Central memory CD8-positive, alpha-beta T cell (primary cell): ENCODE results near the gene AP5B1.
A peak's percentile ranks its signal among the peaks of the same experiment; 100 is the strongest.

ENCODE experiments used
- ATAC-seq: fragments of 150-1000 bp; cut with Tn5 transposase; replicated peaks from 2 replicates; pipeline ENCODE4 v1.10.0; 2022; ENCODE audit warnings: mild to moderate bottlenecking, moderate FRiP score, moderate number of reproducible peaks; ENCODE audit not compliant: poor library complexity, severe bottlenecking; ENCODE audit errors: extremely low read depth
- DNase-seq, 2 donors: peaks; one replicate each; pipeline ENCODE4 v3.0.0; 2021; ENCODE audit warnings: low spot score in 2 of 2
- H3K27ac Mint-ChIP-seq: one replicate; pipeline ENCODE4 v1.8.0; 2022; ENCODE audit warnings: low read depth, mild to moderate bottlenecking, moderate library complexity, mixed read lengths
- H3K27me3 Mint-ChIP-seq: one replicate; pipeline ENCODE4 v1.8.0; 2022; ENCODE audit warnings: mixed read lengths
- H3K36me3 Mint-ChIP-seq: one replicate; pipeline ENCODE4 v1.8.0; 2022; ENCODE audit warnings: mild to moderate bottlenecking, moderate library complexity, mixed read lengths; ENCODE audit not compliant: insufficient read depth
- H3K4me1 Mint-ChIP-seq: one replicate; pipeline ENCODE4 v1.8.0; 2022; ENCODE audit warnings: mixed read lengths
- H3K4me3 Mint-ChIP-seq: one replicate; pipeline ENCODE4 v1.8.0; 2022; ENCODE audit warnings: mild to moderate bottlenecking, moderate library complexity, mixed read lengths
- H3K9me3 Mint-ChIP-seq: one replicate; pipeline ENCODE4 v1.8.0; 2022; ENCODE audit warnings: mixed read lengths

Gene AP5B1

DNA sequence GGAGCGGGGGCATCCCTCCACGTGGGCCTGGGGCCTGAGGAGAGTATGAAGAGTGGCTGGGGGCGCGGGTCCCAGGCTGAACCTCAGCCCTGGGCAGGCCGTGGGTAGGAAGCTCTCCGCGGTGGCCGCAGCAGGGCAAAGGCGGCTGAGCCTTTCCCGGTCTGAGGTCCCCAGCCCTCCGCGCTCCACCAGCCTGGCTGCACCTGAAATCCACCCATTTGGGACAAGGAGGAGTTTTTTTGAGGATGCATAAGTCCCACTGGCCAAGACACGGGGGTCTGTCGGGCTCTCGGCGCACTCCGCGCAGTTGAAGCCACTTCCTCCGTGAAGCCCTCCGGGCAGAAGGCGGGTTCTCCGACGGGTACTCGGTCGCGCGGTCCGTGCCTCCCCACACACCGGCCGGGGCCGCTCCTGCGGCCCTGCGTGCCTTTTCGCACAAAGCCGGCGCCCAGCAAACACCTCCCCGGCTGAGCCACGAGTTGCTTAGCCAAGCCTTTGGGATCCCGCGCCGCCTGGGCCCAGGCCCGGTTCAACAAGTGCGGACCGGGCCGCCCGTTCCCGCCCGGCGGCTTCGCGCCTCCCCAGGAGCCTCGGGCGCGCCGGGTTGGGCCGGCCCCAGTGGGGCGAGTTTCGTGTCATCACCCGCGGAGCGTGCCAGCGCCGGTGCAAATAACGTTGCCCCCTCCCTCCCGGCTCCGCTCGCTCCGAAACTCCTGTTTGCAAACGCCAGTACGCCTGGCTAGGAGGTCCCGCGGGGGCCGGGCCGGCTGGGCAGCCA lies 5.4 kb upstream of the AP5B1 start:
- Mint-ChIP-seq H3K9me3 (no peaks in the 10 kb centered on the region), H3K36me3 (peaks cover 3% of the 10 kb centered on the region), H3K4me3 (peak overlapping the region; percentile 75), H3K27ac (no peak overlapping the region), H3K27me3 (peaks cover 53% of the 10 kb centered on the region), H3K4me1 (peaks cover 28% of the 10 kb centered on the region)
- ATAC-seq (no peak), DNase-seq (no peak)

DNA sequence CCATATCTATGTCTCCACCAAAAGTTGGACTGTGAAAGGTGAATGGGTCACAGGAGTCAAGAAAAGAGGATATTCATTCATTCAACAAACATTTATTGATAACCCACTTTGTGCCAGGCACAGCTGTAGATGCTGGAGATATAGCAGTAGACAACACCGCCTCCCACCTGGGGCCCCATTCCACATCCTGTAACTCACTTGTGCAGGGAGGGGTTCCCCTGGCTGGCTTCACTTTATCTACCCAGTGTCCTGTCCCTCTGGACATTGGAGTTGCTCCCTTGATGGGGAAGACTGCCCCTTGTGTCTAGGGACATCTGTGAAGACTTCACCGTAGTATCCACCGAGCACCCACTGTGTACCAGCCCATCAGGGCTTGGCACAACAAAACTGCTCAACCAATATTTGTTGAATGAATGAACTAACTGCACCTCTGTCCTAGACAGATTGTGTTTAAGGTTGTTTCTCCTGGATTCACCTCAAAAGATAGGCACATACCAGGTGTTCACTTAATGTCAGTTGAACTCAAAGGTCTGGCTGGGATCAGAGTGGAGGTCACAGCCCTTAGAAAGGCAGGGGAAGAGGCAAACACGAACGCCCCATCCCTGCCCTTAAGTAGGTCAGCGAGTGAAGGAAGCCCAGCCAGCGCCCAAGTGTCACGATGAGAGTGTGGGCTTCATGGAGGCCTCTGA lies 4.7 kb upstream of the AP5B1 start:
- Mint-ChIP-seq H3K9me3 (no peaks in the 10 kb centered on the region), H3K36me3 (peaks cover 3% of the 10 kb centered on the region), H3K4me1 (peaks cover 24% of the 10 kb centered on the region), H3K27me3 (peaks cover 46% of the 10 kb centered on the region), H3K4me3 (peak overlapping the region; percentile 73), H3K27ac (no peak overlapping the region)
- DNase-seq (no peak), ATAC-seq (no peak)

DNA sequence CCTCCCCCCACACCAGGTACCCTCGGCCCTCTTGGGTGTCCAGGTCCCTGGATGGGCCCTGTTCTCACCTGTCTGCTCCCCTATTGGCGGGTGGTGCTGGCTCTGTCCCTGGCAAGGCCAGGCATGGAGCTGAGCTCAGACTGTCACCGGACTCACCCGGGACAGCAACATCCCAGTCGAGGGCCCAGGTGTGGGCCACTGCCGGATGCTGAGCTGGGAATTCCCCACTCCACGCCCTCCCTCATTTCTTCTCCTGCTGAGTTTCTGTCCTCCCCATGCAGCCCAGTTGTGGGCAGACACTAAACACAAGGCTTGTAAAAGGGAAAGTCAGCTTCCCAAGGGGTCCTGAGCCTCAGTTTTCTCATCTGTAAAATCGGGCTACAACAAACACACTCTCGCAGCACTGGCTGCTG lies 2.0 kb upstream of the AP5B1 start:
- Mint-ChIP-seq H3K9me3 (no peaks in the 10 kb centered on the region), H3K36me3 (peaks cover 7% of the 10 kb centered on the region), H3K27me3 (peaks cover 24% of the 10 kb centered on the region), H3K4me3 (peak overlapping the region; percentile 34), H3K4me1 (peaks cover 26% of the 10 kb centered on the region), H3K27ac (peak overlapping the region; percentile 12)
- no peak for ATAC-seq
- no peak for DNase-seq

DNA sequence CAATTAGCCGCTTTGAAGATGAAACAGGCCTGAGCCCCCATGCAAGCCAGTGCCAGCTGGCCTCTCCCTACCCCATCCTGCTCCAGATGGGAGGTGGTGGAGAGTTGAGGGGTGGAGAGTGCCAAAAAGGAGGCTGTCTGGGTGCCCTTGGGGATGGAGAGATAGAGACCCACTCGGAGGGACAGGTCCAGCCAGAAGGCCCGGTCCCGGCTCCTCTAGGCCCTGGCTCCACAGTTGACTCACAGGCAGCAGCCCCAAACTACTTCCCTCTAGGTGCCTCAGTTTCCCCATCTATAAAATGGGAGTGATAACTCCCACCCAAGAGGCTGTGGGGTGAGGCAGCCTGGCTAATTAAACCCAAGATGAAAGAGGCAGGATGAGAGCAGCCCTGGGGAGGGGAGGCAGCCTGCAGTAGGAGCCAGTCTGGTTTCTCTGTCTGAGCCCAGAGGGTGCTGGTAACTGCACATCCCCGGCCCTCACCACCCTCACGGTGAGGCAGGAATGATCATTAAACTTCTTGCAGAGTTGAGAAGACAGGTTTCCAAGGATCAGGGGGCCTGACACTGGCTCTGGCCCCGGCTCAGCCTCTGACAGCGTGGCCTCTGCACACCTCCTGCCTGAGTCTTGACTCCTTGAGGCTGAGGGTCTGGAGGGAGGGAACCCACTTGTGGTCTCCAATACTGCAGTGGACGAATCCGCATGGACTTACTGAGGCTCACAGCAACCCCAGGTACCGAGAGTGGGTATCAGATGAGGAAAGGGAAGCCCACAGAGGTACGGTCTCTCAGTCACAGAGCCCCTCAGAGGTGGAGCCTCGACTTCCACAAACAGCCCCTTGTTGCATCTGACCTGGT lies 1.4 kb upstream of the AP5B1 start:
- Mint-ChIP-seq H3K9me3 (no peaks in the 10 kb centered on the region), H3K4me1 (peaks cover 23% of the 10 kb centered on the region), H3K36me3 (peaks cover 10% of the 10 kb centered on the region), H3K27me3 (peaks cover 21% of the 10 kb centered on the region), H3K4me3 (peak overlapping the region; percentile 34), H3K27ac (no peak overlapping the region)
- DNase-seq = no peak
- ATAC-seq = no peak

DNA sequence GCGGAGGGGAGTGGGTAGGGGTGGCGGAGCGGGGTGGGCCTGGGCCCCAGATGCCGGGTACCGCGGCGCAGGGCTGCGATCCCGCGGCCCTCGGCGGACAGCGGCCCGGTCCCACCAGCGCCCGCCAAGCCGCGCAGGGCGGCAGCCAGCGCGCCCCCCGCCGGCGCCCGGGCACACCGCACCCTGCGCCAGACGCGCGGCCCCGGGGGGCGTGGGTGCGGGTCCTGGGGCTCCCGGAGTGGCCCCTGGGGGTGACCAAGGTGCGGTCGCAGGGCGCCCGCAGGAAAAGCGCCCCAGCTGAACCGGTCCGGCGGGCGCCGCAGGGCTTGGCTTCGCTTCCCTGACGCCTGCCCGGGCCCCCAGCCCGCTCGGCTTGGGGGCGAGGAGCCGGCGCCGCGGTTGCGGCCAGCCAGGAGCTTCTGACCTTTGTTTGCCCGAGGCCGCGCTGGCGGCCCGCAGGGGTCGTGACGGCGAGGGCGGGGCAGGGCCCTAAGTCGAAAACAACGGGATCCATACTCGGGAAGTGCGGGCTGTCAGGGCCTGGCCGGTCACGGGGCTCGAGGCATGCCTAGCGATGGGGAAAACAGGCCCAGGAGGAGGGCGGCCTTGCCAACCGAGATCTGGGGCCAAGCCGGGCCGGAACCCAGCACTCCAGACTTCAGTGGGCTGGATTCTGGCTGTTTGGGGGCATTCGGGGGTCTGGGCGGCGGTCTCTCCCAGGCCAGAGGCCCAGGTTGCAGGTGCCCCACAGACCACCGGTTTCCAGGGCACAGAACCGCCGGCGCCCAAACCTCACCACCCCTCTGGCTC lies 581 bp upstream of the AP5B1 start:
- H3K27ac Mint-ChIP-seq = no peak overlapping the region
- peaks cover 21% of the 10 kb centered on the region for H3K27me3 Mint-ChIP-seq
- peaks cover 10% of the 10 kb centered on the region for H3K36me3 Mint-ChIP-seq
- ATAC-seq = peak; percentile 34
- H3K4me1 Mint-ChIP-seq = peaks cover 25% of the 10 kb centered on the region
- no peak for DNase-seq
- no peaks in the 10 kb centered on the region for H3K9me3 Mint-ChIP-seq
- H3K4me3 Mint-ChIP-seq = peak overlapping the region; percentile 34

DNA sequence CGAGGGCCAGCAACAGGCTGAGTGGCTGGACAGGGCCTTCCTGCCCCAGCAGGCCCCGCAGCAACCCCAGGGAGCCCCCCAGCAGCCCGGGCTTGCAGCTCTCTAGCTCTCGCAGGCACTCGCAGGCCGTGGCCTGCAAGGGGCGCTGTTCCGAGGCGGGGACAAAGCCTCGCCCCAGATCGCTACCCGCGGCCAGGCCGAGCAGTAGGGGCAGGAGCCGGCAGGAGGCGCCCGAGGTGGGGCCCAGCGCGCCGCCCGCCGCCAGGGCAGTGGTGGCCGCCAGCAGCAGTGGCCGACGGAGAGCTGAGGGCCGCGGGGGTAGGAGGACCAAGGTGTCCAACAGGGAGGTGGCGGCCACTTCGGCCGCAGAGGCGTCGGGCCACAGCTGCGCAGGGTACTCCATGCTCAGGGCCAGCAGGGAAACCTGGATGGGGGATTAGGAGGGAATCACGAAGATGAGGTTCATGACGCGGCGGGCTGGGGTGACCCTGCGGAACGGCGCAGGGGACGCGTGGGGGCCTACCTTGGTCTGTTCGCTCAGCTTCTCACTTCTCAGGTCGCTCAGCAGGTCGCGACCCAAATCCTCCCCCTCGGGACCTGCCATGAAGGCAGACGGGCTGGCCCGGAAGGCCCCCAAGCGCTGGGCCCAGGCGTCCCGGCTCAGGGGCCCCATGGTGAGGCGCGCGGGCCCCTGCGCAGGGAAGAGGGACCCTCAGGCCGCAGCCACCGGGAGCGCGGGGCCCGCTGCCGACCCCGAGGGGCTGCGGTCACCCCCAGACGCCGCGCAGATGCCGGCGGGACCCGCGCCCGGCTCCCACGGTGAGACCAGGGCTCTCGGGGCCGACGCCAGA lies 632 bp downstream of the AP5B1 start:
- Mint-ChIP-seq H3K27me3 (peaks cover 11% of the 10 kb centered on the region), H3K9me3 (no peaks in the 10 kb centered on the region), H3K27ac (peak overlapping the region; percentile 79), H3K4me3 (peak overlapping the region; percentile 87), H3K36me3 (peaks cover 7% of the 10 kb centered on the region), H3K4me1 (peaks cover 15% of the 10 kb centered on the region)
- ATAC-seq = peak; percentile 70
- DNase-seq = peak; percentile 71 to 74

DNA sequence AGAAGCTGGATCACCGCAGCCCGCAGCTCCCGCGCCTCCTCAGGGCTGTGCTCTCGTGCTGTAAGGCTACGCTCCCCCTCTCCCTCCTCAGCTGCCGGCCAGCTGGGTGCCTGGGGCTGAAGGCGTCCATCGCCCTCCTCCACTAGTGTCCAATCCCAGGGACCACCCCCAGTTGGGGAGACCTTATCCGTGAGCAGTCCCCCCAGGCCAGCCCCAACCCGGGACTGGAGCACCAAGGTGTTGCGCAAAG lies 1.2 kb downstream of the AP5B1 start:
- DNase-seq (no peak), ATAC-seq (no peak)
- peaks cover 13% of the 10 kb centered on the region for H3K4me1 Mint-ChIP-seq
- H3K27me3 Mint-ChIP-seq = peaks cover 7% of the 10 kb centered on the region
- peak overlapping the region; percentile 79 for H3K27ac Mint-ChIP-seq
- H3K36me3 Mint-ChIP-seq = peaks cover 7% of the 10 kb centered on the region
- H3K4me3 Mint-ChIP-seq = peak overlapping the region; percentile 87
- H3K9me3 Mint-ChIP-seq = no peaks in the 10 kb centered on the region

DNA sequence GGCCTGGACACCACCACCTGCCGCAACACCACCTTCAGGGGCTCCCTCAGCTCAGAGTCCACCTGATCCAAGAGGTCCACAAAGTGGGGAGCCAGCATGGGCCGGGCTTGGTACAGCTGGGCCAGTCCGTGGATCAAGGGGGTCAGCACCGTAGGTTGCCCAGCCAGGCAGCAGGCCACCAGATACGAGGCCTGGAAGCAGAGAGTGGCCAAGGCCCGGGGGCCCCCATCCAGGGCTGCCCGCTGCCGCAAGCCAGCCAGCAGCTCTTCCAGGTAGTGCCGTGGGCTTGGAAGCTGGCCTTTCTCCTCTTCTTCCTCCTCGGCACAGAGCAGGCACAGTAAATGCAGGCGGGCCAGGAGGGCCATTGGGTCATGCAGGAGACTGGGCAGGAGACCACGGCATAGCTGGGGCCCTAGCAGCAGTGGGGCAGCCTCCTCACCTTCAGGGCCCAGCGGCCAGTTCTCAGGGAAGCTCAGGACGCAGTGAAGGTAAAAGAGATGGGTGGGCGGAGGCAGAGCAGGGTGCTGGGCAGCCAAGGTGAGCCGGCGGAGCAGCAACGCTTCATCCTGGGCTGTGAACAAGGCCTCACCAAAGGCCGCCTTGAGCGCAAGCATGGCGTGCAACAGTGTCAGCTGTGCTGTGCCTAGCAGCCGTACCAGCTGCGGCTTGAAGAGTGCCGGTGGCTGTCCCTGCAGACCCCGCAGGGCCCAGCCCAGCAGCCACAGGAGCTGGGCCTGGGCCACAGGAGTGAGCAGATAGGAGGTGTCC lies 1.7 kb downstream of the AP5B1 start:
- Mint-ChIP-seq H3K27me3 (peaks cover 2% of the 10 kb centered on the region), H3K36me3 (peaks cover 7% of the 10 kb centered on the region), H3K27ac (no peak overlapping the region), H3K4me3 (peak overlapping the region; percentile 87), H3K9me3 (no peaks in the 10 kb centered on the region), H3K4me1 (peaks cover 13% of the 10 kb centered on the region)
- ATAC-seq = no peak
- DNase-seq = no peak

DNA sequence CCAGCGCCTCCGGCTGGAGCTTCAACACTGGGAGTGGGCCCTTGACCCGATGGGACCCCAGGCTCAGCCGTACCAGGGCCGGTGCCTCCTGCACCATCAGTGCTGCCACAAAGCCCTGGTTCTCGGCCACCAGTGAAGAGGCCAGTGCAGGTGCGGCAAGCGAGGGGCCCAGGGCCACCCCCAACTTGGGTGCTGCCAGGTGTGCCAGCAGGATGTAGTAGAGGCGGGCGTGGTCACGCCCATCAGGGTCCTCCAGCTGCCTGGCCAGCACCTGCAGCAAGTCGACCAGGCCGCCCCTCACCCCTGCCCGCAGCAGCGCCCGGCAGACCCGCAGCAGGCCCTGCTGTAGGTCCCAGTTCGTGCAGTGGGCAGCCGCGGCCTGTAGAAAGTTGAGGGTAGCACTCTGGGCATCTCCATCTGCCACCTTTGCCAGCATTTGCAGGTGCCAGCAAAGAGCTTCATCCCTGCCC lies 2.3 kb downstream of the AP5B1 start:
- H3K4me1 Mint-ChIP-seq = peaks cover 13% of the 10 kb centered on the region
- no peaks in the 10 kb centered on the region for H3K9me3 Mint-ChIP-seq
- H3K4me3 Mint-ChIP-seq = peak overlapping the region; percentile 87
- peaks cover 7% of the 10 kb centered on the region for H3K36me3 Mint-ChIP-seq
- no peaks in the 10 kb centered on the region for H3K27me3 Mint-ChIP-seq
- ATAC-seq (no peak), DNase-seq (no peak)
- no peak overlapping the region for H3K27ac Mint-ChIP-seq

DNA sequence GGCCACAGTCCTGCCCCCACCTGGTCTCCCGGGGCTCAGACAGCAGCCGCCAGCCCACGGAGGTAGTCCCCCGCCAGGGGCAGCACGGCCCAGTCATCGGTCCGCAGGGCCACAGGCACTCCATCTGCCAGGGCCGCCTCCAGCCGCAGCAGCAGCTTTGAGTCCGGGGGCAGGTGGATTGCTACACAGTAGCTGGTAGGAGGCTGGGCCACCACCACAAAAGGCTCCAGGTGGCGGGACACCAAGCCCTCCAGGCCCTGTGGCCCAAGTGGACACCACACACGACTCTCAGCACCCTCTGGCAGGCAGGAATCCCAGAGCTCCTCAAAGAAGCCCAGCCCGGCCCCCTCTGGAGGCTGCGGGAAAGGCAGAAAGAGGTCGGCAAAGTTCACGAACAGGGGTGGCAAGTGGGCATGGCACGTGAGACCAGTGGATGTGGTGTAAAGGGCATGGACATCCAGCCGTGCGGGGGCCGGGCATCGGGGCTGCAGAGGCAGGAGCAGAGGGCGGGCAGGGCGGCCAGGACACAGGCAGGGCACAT lies 2.9 kb downstream of the AP5B1 start:
- peaks cover 7% of the 10 kb centered on the region for H3K36me3 Mint-ChIP-seq
- ATAC-seq = no peak
- no peak overlapping the region for H3K27ac Mint-ChIP-seq
- H3K4me1 Mint-ChIP-seq = peaks cover 13% of the 10 kb centered on the region
- no peak for DNase-seq
- H3K9me3 Mint-ChIP-seq = no peaks in the 10 kb centered on the region
- no peaks in the 10 kb centered on the region for H3K27me3 Mint-ChIP-seq
- H3K4me3 Mint-ChIP-seq = peak overlapping the region; percentile 23

DNA sequence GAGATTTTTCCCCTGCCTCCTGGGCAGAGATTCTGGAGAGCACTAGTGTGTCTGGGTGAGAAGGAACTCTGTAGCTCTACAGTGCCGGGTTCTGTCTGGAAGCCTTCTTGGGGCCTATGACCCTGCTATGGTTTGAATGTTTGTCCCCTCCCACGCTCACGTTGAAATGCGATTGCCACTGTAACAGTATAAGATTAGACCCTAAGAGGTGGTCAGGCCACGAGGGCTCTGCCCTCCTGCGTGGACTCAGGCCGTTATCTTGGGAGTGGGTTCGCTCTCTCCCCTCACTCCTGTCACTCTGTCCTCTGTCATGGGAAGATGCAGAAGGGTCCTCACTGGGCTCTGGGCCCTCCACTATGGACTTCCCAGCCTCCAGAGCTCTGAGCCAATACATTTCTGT lies 3.5 kb downstream of the AP5B1 start:
- H3K27ac Mint-ChIP-seq = no peak overlapping the region
- peaks cover 13% of the 10 kb centered on the region for H3K4me1 Mint-ChIP-seq
- H3K9me3 Mint-ChIP-seq = no peaks in the 10 kb centered on the region
- DNase-seq (no peak), ATAC-seq (no peak)
- peaks cover 7% of the 10 kb centered on the region for H3K36me3 Mint-ChIP-seq
- peak overlapping the region; percentile 23 for H3K4me3 Mint-ChIP-seq
- H3K27me3 Mint-ChIP-seq = no peaks in the 10 kb centered on the region
